HK-2 (cell line): Measurements from ENCODE around the gene GPRC5C.

Source experiments
- DNase-seq: peaks from one replicate; pipeline ENCODE4 v3.0.0-alpha.2; 2018; ENCODE audit not compliant: unreplicated experiment

GPRC5C gene

GRCh38 chr17:74452841-74453661 is 21.2 kb downstream of the GPRC5C start:
- no peak for DNase-seq

GRCh38 chr17:74453665-74454196 is 21.8 kb downstream of the GPRC5C start:
- peak; percentile 86 for DNase-seq

DNA sequence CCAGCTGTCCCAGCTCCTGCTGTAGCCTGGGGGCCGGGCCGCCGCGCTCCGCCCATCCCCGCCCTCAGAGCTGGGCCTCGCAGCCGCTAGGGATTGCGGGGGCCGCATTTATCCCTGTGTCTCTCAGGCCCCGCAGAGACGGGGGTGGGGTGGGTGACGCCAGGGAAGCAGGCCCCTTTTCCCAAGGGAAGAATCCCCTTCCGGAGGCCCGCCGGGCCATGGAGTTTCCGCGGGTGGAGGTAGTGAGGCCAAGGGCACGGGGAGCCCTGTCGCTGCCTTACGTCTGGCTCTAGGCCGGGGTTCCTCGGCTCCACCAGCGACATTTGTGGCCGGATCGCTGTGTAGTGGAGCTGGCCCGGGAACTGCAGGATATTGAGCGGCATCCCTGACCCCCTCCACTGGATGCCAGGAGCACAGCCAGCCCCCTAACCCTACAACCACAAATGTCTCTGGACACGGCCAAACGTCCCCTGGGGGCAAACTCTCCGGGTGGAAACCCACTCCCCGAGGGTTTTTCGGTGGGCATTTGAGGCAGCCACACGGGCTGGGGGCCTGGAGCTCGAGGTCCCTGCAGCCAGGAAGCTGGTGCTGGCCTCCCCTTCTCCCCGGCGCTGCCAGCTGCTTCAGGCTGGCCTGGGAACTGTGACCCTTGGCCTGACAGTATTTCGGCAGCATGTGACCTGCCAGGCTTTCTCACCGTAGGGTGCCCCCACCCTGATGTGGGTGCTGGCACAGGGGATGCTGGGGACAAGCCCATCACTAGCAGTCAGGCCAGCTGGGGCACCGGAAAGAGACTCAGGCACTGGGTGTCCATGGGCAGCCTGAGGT is 22.5 kb downstream of the GPRC5C start:
- no peak for DNase-seq

GRCh38 chr17:74455025-74455545 is 23.2 kb downstream of the GPRC5C start:
- no peak for DNase-seq

DNA sequence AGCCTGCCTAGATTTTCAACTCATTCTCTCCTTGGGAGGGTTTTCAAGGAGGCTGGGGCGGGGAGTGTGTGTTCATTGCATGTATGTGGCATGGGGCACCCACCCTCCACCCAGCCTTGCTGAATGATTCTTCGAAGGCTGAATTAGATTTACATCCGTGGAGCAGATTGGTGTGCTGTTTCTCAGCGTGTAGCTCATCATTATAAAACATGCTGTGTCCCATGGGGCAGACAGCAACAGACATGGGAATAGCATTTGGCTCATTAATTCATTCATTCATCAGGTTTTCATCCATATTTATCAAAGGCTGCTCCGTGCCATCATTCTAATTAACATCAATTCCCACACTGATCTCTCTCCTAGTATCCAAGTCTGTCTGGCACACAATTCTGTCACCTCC is 23.9 kb downstream of the GPRC5C start:
- no peak for DNase-seq

DNA sequence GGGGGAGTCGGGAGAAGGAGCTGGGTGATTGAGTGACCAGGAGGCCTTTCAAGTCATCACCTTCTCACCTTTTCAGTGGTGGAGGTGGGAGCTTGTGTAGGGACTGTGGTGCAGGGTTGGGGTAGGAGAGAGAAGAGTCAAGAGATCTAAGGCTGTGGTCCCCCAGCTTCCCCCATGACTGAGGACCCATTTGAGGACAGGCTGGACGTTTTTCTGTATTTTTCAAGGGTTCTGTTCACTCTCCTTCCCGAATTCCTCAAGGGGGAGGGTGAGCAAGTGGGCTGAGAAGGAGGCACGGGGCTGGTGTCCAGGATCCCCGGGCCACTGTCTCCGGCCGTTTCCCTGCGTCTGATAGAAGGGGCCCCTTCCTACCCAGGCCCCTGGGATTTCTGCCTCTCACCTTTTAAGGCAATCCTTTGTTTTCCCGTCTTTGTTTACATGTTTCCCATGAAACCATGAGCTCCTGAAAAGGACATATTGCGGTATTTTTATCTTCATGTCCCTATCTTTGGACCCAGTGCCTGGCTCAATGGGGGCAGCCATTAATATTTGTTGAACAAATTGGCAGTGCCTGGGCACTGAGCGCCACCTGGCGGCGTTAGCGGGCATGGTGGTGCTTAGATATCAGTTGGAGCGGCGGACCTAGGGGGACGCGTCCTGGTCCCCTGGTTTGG is 25.4 kb downstream of the GPRC5C start:
- DNase-seq: peak; percentile 65

DNA sequence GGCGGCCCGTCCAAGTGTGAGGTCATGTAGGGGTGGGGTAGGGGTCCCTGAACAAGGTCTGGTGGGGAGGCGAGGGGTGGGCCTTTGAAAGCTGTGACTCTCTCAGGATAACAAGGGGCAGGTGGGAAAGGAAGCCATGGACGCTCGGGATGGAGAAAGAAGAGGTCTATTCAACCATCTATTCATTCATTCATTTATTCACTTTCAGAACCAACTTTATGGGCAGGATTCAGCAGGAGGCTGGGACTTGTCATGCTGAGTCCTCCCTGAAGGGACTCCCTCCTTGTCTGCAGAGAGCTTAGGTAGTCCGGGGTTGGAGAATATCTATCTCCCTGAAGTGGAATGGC is 25.9 kb downstream of the GPRC5C start:
- DNase-seq: no peak

GRCh38 chr17:74458835-74459234 is 26.9 kb downstream of the GPRC5C start:
- no peak for DNase-seq

DNA sequence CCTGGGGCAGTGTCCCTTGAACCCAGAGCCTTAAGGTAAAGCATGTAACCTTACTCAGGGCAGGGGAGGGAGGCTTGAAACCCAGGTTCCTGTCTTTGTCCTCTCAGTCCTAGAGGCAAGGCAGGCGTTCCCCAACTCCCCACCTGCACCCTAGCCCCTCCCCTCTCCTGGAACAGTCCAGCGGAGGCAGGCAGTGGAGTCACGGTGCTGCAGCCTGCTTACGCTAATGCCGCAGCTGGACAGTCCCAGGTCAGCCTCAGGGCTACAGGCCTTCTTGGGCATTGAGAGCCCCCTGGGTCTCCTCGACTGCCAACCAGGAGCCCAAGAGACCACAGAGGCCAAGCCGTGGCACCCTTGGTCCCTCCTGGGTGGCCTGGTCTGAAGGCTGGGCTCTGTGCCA is 27.7 kb downstream of the GPRC5C start:
- no peak for DNase-seq

DNA sequence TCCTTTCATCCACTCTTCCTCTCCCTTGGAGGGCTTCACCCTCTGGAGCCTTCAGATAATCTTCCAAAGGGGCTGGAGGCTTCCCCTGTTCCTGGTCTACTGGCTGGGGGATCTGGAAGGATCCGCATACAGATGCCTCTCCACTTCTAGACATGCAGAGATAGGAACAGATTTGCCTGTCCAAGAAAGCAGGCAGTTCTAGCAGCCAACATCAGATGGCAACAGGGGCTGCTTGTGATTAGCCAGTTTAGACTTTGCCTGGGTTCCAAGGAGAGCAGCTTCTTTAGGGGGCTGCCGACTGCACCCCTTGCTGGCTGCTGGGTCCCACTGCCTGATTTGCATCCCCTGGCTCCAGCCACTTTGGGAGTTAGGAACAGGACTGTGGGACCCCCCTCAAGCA is 28.4 kb downstream of the GPRC5C start:
- no peak for DNase-seq

DNA sequence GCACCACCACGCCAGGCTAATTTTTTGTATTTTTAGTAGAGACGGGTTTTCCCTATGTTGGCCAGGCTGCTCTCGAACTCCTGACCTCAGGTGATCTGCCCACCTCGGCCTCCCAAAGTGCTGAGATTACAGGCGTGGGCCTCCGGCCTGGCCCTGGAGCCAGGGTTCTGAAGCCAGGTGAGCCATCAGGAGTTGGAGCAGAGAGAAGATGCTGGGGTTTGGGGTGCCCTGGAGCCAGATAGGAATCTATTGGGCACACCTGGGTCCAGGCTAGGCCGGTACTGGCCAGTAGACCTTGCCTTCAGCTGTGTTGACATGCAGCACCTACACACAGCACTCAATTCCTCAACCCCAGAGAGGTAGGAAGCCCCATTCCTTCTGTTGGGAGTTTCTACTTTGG is 29.1 kb downstream of the GPRC5C start:
- no peak for DNase-seq

DNA sequence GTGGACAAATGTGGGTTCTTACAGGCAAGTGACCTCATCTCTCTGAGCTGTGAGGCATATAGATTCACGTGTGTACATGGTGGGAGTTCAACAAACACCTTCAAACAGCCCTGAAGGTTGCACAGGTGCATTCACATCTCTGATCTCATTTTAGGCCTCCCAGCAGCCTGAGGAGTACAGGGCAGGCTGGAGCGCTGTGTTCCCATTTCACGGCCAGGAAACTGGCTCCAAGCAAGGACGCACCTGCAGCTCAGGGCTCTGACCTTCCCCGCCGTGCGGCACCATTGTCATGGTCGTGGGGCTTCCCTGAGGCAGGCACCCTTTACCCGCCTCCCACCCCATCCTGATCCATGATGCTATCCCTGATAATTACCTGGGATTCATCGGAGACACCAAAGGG is 29.7 kb downstream of the GPRC5C start:
- DNase-seq: no peak

DNA sequence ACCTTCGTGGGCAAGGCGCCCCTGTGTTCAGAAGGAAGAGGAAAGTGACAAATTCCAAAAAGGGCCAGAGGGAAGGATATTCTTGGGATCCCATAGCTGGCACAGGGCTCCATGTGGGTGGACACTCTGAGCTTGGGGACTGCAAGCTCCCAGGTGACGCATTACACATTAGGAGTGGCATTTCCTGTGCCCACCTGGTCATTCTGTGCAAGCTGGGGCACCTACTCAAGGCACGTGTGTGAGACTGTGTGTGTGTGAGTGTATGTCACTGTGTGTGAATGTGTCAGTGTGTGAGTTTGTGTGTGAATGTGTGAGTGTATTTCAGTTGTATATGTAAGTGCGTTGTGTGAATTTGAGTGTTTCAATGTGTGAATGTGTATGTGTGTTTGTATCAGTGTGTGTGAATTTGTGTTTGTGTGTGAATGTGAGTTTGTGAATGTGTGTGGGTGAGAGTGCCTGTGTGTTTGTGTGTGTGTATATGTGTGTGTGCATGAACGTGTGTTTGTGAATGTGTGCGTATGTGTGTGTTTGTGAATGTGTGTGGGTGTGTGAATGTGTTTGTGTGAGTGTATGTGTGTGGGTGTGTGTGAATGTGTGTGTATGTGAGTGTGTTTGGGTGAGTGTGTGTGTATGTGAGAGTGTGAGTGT is 33.0 kb downstream of the GPRC5C start:
- no peak for DNase-seq

- no peak for DNase-seq
These were observed 33.7 kb downstream of the GPRC5C start for GRCh38 chr17:74465378-74466110.

GRCh38 chr17:74466111-74466827 is 34.4 kb downstream of the GPRC5C start, which contains the start of gene CD300A:
CD300A (plus strand) TSS chr17:74466634; CDS start chr17:74466704, 70 bp downstream.
- no peak for DNase-seq

- DNase-seq: no peak
These were observed 34.9 kb downstream of the GPRC5C start for GRCh38 chr17:74466828-74467184.

DNA sequence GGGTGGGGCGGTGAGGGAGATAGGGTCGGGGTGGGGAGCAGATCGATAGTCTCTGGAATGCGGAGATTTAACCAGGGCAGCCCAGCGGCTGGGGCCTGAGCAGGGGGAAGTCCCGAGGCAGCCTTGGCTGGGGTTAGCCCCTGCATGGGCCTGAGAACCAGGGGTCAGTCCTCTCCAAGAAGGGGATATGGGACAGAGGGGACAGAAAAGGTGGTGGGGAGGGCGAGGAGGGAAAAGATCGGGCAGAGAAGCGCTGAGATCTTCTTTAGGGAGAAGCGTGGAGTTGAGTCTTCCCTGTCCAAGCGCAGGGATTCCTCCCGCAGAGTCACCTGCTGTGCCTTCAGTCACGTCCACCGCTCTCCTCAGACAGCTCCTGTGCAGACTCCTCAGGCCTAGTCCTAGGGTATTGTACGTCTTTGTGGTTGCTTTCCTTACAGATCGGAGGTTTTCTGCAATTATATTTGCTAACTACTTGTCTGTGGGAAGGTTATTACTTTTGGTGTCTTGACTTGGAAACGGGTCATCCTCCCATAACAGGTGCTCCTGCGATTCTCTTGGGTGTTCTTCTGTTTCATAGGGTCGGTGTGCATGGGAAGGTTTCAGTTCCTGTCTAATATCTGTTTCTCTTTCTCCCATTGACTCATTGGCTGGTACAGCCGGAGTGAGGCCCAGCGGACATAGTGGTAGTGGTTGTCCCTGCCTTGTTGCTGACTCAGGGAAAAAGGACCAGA is 35.5 kb downstream of the GPRC5C start:
- no peak for DNase-seq

- DNase-seq: no peak
These were observed 39.5 kb downstream of the GPRC5C start for GRCh38 chr17:74471341-74471740.

GRCh38 chr17:74472890-74473289 is 41.0 kb downstream of the GPRC5C start:
- DNase-seq: no peak

GRCh38 chr17:74473294-74473693 is 41.4 kb downstream of the GPRC5C start:
- DNase-seq: no peak
